Germinal center (tissue), 1 donor: ENCODE results near the gene SUN1.
A peak's percentile ranks its signal among the peaks of the same experiment; 100 is the strongest.
"Not testable (repeated sequence)": the region's sequence is repeated elsewhere in the genome, so short reads cannot be mapped to it uniquely, and the experiment has no call there.

Source experiments
- DNase-seq: peaks from one replicate; pipeline ENCODE4 v3.0.0; 2012; ENCODE audit warnings: mixed read lengths, low spot score

The SUN1 gene

GRCh38 chr7:803243-803635, 29.0 kb upstream of the SUN1 start:
- DNase-seq: no peak

- not testable (repeated sequence) for DNase-seq
Observed at GRCh38 chr7:803796-804195, 28.5 kb upstream of the SUN1 start.

GRCh38 chr7:805261-805660, 27.0 kb upstream of the SUN1 start:
- DNase-seq: no peak

- peak; percentile 26 for DNase-seq
Observed at GRCh38 chr7:815284-816216, 16.7 kb upstream of the SUN1 start.

- DNase-seq: peak; percentile 99
Observed at GRCh38 chr7:816300-816750, 16.0 kb upstream of the SUN1 start.

- peak; percentile 46 for DNase-seq
Observed at GRCh38 chr7:816751-817671, 15.3 kb upstream of the SUN1 start.

- DNase-seq: peak; percentile 39
Observed at GRCh38 chr7:818031-818699, 14.1 kb upstream of the SUN1 start.

- DNase-seq: no peak
Observed at GRCh38 chr7:820341-820740, 11.9 kb upstream of the SUN1 start.

GRCh38 chr7:821688-822087, 10.6 kb upstream of the SUN1 start:
- no peak for DNase-seq

- no peak for DNase-seq
Observed at GRCh38 chr7:822692-823276, 9.5 kb upstream of the SUN1 start.

GRCh38 chr7:823649-824048, 8.6 kb upstream of the SUN1 start:
- no peak for DNase-seq

GRCh38 chr7:824081-824480, 8.2 kb upstream of the SUN1 start:
- no peak for DNase-seq

GRCh38 chr7:824664-825063, 7.6 kb upstream of the SUN1 start:
- DNase-seq: no peak

GRCh38 chr7:825386-825785, 6.9 kb upstream of the SUN1 start:
- no peak for DNase-seq

GRCh38 chr7:826230-826917, 5.9 kb upstream of the SUN1 start:
- no peak for DNase-seq

- DNase-seq: no peak
Observed at GRCh38 chr7:828793-829561, 3.3 kb upstream of the SUN1 start.

- no peak for DNase-seq
Observed at GRCh38 chr7:830069-830468, 2.2 kb upstream of the SUN1 start.

- DNase-seq: no peak
Observed at GRCh38 chr7:831596-832166, 595 bp upstream of the SUN1 start.

- DNase-seq: no peak
Observed at GRCh38 chr7:832968-833424, 720 bp downstream of the SUN1 start.
